Femur (tissue), 1 donor: ENCODE data around the gene RCAN3.

Source experiments
- DNase-seq: peaks from one replicate; pipeline ENCODE4 v3.0.0-alpha.2; 2017

Gene RCAN3

DNA sequence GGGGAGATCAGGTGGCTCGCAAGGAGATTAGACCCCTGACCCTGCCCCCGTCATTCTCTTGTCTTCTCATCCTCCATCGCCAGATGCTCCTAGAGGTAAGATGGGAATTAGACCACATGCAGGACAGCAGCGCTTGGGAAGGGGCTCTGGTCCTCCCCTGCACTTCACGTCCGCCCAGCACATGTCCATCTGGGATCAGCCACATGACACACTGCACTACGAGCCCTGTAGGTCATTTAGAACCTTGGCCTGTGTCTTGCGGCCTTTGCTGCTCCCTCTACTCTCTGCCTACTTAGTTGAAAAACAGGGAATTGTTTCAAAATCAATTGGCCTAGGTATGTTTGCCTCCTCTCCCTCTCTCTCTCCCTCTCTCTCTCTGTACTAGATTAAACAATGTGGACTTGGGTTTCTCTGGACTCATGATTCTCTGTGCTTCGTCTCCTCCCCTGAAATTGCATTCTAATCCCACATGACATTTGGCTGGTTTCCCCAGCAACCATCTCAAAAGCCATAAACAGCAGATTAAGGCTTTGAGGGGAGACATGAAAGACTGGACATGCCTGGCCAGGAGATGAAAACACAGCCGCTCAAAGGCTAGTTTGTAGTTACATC is 49.4 kb downstream of the RCAN3 start:
- no peak for DNase-seq

DNA sequence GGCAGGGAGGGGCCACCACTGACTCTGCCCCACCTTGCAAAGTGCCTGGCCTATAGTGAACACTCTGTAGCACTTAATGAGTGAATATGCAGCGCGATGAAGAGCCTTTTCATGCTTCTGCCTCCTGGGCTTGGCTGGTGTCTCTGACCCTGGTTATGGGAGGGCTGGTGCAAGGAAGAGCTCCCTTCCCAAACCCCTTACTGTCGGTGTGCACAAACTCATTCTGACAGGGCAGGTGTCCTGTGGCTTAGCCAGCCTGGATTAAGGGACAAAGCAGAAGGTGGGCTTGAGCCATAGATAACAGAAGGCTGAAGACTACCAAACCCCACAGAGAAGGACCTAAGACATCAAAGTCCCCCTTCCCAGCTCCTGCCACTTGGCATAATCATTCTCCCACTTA is 51.3 kb downstream of the RCAN3 start:
- DNase-seq: no peak

DNA sequence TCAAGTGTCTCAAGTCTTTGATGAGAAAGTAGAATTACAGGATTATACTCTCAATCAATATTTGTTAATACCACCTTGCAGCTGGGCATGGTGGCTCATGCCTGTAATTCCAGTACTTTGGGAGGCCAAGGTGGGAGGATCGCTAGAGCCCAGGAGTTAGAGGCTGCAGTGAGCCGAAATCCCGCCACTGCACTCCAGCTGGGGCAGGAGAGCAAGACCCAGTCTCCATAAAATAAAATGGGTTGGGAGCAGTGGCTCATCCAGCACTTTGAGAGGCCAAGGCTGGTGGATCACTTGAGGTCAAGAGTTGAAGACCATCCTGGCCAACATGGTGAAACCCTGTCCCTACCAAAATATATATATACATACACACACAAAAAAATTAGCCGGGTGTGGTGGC is 52.1 kb downstream of the RCAN3 start:
- DNase-seq: no peak

DNA sequence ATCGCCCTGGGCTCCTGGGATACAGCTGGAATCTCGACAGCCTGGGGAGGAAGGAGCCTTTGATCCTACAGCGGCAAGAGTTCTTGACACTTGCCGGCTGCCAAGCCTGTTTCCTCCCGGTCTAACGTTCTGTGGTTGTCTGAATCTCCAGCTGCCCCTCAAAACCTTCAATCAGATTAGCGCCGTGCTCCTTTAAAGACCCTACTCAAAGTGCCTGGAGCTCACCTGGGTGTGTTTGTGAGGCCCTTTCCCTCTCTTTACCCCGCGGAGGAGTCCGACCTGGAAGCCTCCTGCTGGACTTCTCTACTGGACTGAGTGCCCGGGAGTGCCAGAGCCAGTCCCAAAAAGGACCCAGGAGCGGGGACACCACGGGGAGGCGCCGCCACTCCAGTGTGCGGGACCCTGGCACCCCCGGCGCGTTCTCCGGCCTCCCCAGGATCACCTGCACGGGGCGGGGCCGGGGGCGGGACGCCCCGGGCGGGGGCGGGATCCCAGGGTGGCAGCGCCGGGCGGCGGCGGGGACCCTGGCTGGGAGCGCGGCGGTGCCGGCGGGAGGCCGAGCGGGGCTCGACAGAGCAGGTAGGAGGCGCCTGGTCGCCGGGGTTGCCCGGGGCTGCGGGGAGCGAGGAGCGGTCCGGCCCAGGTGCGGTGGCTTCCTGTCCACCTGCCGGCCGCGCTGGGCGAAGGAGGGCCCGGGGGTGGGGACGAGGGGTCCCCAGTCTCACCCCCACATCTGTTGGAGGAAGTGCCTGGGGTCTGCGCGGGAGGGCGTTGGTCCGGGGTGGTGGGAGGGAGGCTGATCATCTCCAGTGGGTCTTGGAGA is 53.2 kb downstream of the RCAN3 start, which contains the start of gene NCMAP:
NCMAP (plus strand) TSS at position 497 of the 823 bp plus-strand sequence. CDS start 39,344 bp downstream, outside the sequence.
- DNase-seq: no peak

DNA sequence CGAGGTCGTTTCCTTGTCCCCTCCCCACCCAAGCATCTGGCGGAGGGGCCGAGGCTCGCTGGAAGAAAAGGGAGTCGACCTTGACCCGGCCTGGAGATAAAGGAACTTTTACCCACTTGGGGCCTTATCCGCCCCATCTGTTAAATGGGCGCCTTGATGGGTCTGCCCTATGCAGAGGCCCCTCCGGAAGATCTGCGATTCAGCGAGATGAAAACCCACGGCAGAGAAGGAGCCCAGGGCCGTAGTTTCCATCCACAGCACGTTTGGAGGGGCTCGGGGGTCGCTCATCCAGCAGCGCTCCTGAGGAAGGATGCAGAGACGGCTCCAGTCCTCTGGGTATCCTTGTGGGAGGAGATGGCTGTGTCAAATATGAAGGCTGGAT is 53.8 kb downstream of the RCAN3 start:
- DNase-seq: no peak

DNA sequence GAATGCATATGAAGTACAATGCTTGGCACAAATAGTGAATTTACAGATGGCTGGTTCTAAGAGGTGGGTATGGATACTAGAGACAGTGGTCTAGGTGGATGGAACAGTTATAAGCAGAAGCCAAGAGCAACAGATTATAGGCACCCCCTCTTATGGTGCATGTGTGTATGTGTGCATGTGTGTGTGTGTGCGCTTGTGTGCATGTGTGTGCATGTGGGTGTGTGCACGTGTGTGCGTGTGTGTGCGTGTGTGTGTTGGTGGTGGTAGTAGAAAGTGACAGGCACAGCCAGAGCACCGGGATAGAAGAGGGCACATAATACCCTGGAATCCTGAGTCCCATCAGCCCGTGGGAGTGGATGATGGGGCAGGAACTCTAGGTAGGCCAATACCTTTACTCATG is 54.6 kb downstream of the RCAN3 start:
- DNase-seq: no peak

DNA sequence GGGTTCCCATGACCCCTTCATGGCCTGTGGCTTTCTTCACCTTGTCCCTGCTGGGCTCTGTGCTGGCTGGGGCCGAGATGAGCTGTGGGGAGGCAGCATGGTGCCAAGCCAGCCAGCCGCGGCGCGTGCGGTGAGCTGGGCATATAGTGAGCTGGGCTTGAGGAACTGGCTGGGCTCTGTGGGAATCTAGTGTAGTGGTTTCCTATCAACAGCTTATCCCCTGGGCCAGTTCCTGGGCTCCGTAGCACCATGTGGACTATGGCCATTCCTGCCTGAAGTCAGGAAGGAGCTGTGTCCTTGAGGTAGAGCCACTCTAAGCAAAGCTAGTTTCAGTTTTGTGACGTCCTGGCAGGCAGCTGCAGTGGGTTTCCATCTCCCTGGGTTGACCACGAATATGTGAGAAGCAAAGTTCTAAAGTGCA is 55.1 kb downstream of the RCAN3 start:
- DNase-seq: no peak

DNA sequence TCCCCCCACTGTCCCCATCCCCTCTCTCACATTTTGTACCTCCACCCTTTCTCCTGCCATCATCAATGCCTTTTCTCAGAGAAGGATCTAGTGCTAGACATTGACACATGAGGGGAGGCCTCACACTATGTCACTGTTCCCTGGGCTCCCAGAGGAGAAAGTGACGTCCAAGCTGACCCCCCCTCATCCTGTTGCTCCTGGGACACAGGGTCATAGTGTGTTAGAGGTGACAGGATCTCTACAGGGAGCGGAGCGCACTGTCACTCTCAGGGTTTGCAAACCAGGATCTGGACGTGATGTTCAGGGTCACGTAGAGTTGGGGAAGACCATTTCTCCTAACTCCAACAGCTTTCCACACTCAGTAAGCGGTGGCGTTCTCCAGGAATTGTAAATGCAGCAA is 55.8 kb downstream of the RCAN3 start:
- no peak for DNase-seq

DNA sequence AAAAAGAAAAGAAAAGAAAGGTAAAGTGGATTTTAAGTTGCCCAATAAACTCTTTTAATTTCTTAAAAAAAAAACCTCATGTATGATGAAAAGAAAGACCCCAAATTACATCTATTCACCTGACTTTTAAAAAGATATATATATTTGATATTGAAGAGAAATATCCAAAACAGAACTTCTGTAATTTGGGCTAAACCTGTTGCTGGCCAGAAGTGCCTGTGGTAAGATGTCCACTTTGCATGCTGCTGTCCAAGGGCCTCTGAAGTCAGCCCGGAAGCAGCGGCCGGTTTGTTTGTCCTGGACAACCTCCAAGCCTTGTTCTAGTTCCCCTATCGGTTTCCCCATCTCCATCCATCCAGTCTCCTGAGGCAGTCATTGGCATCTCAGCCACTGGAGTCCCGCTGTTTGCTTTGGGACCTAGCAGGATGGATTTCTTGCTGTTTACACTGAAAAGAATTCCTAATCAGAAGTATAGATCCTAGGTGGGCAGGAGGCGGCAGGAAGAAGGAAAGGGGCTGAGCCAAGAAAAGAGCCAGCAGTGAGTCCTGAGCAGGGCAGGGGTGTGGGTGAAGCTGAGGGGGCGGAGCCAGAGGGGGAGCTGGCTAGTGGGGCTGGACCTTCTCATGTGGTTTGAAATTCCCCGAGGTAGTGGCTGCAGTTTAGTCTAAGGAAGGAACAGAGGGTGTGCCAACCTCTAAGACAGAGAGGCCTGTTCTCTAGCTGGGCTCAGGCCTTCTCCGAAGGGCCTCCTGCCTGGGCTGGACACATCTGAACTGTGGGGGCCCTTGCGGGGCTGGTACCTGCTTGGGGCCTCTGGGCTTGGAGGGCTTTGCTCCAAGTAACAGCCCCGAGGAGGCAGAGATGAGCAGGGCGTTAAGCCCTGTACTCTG is 56.5 kb downstream of the RCAN3 start:
- peak; percentile 65 for DNase-seq

DNA sequence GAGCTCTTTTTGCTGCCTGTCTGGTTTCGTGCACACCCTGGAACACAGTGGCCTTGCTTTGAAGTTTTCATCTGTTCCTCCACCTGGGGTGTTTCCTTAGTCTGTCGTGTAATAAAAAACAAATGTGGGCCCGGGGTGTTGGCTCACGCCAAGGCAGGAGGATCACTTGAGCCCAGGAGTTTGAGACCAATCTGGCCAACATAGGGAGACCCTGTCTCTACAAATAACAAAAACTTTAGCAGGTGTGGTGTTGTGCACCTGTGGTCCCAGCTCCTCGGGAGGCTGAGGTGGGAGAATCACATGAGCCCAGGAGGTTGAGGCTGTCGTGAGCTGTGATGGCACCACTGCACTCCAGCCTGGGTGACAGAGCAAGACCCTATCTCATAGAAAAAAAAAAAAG is 57.7 kb downstream of the RCAN3 start:
- no peak for DNase-seq

DNA sequence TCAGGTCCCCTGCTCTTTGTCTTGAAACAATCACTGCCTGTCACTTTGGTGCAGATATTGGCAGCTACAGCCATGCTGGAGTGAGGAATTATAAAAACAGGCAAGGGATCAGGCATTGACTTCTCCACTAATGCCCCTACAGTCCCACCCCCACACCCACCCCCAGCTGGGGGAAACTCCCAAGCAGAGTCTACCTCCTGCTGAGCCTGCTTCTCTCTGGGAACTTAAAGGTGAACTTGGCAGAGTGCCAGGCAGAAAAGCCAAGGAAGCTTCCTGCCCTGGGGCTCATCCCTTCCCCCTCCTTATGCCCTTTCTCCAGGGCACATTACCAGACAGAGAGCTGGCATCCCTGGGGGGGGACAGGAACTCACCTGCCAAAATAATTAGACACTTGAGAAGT is 60.0 kb downstream of the RCAN3 start:
- no peak for DNase-seq

DNA sequence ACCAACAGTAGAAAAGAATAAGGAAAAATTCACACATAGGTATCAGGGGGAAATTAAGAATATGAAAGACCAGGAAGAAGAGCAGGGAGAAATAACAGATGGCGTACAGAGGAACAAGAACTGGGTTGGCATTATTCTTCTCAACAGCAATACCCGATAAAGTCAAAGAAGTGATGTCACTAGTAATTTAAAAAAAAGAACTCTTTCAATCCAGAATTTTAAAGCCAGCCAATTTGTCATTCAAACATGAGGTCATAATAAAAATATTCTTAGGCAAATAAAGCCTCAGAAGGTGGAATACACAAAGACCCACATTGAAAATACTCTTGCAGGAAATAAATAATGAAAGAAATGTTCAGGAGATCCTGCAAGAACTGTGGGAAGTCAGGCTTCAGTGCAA is 62.1 kb downstream of the RCAN3 start:
- no peak for DNase-seq

DNA sequence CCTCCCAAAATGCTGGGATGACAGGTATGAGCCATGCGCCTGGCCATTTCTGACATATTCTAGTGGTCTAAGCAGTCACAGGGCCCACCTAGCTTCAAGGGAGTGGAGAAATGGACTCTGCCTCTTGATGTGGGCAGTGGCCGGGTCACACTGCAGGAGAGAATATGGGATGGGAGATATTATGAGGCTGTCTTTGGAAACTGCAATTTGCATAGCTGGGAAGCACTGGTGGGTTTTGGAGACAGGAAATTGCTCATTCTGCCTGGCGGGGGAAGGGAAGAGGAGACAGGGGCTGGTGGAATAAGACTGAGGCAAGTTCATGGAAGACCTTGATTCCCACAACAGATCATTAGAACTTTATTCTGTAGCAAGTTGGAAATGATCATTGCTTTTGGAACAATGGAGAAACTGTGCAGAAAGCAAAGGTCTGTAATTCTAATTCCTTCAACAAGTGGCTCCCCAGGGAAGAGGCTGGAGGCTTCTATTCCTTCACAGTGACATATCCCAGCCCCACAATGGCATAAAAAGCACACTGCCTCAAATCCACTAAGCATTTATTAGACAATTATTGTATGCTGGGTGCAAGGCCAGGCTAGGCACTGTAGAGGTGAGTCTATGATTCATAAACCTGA is 63.7 kb downstream of the RCAN3 start:
- peak; percentile 39 for DNase-seq

DNA sequence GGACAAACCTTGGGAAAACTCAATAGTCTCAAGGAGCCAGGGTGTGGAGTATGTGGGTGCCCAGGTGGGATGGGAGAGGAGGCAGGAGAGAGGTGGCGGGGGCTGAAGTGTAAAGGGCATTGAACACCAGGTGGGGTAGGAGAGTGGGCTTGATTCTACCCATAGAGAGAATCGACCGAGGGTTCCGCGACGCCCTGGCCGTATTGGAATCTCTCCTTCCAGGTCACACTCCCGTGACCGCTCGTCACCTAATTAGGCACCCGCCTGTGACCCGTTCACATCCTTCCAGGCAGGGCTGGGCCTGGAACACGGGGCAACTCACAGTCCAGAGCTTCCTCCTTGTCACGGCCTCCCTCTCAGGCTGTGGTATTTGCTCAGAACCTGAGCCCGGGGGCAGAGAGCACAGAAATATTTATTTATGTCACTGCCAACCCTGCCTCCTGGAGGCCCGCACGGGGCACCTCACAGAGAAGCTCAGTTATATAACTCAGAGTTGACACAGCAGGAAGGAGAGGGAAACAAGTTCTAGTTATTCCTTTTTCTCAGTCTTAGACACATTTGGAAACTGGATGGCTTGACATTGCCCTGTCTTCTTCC is 65.3 kb downstream of the RCAN3 start:
- DNase-seq: peak; percentile 58

DNA sequence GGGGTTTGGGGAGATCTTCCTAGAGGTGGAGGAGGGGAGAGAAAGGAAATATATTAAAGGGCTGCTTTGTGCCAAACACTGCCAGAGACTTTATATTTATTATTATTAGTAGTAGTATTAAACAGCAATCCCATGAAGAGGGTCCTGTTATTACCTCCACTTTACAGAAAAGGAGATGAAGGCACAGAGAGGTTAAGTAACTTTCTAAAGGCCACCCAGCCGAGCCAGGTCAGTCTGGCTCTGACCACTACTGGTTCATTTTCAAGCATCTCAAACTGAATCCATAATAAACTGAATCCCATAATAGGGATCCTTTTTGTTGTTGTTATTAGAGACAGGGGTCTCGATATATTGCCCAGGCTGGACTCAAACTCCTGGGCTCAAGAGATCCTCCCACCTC is 65.8 kb downstream of the RCAN3 start:
- DNase-seq: no peak

DNA sequence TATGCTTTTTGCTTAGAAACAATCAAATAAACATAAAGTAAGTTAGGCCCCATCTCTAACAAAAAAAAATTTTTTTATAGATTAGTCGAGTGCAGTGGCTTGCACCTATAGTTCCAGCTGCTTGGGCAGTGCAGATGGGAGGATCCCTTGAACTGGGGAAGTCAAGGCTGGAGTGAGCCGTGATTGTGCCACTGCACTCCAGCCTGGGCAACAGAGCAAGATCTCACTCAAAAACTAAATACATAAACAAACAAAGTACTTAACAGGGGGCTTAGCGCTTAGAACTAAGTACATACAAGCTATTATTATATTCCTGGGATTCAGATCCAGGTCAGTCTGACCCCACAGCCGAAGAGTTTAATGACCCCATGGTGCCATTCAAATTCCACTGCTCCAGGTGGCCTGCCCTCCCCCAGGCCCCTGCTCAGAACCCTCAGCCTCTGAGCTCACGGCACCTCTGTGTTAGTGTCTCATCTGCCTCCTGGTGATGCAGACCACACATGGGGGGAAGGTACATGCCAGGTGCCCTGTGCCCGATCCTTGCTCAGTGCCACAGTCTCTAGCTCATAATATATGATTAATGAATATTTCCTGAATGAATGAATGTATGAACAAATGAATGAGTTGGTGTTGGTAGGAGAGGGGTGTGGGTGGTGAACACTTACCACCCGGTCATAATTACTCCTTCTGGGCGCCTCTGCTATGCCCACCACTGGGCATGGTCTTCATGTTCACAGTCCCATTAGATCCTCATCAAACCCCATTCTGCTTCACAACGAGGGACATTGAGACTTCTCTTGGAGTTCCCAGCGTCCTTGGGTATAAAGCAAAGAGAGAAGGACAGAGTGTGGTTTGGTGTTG is 67.9 kb downstream of the RCAN3 start:
- no peak for DNase-seq

DNA sequence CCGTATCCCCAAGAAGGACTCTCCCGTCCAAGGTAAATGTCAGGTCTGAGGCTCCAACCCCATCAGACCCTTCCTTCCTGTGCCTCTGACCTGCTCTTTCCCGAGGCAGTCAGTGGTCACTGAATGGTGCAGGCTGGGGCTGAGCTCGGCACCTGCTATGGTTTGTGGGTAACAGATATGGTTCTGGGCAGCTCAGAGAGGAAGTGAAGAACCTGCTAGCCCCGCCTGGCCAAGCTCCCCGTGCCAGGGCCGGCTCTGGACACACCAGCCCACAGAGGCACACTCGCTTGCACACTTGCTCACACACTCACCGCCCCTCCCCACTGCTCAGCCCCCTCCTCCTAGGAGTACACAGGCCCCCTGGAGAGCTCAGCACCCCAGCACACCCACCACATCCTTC is 69.7 kb downstream of the RCAN3 start:
- DNase-seq: no peak

DNA sequence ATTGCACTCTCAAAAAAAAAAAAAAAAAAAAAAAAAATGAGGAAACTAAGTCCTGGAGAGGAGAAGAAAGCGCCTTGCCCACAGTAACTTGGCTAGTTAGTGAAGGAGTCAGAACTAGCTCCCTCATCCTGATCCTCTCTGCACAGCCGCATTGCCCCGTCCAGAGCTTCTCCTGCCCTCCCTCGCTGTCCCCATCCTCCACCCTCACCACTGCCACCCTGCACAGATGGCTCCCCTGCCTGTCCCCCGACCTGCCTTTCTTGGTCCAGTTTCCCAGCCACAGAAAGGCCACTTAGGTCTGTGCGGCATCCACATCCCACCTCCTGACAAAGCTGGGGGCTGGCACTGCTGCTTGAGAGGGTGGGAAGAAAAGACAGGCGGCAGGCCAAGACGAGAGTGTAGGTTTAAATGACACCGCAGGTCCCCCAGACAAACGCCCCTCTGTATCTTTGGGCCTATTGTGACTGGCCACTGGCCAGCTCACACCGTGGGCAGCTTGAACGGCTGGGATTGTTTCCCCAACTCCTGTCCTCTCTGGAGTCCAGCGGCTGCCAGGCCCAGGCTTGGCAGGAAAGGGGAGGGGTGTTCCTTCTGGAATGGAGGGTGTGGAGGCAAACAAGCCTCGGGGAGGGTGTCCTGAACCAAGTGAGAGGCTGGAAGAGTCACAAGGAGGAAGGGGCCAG is 73.4 kb downstream of the RCAN3 start:
- DNase-seq: peak; percentile 60

DNA sequence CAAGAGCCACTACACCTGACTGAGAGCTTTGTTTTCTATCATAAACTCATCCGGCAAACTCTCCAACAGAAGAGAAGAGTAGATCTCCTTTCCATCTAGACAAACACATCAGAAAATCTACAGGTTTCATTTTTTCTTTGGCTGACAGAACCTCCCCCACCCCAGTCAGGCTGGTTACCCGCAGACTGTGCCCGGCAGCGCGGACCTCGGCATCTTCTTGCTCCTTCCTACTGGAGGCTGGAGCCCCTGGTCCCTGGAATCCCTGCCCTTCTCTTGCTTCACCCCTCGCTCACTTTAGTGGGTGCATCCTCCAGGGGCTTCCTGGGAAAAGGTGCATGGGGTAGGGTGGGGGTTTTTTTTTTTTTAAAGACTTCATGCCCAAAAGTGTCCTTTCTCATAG is 76.2 kb downstream of the RCAN3 start:
- no peak for DNase-seq

DNA sequence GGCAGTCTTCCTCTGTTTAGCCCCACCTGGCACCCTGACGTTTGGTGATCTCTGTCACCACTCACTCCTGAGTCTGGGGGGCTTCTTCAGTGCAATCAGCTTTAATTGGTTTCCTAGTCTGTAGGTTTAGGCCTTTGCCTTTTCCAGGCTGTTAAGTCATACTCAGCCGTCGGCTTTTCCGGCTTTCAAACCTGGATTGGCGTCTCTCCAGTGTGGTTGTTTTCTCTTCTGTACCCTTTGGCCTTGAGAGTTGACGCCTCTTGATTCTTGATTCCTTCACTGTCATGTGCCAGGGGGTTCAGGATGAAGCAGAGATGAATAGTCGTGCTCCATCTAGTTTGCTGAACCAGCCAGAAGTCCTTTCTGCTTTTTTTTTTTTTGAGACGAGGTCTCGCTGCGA is 78.1 kb downstream of the RCAN3 start:
- DNase-seq: no peak

DNA sequence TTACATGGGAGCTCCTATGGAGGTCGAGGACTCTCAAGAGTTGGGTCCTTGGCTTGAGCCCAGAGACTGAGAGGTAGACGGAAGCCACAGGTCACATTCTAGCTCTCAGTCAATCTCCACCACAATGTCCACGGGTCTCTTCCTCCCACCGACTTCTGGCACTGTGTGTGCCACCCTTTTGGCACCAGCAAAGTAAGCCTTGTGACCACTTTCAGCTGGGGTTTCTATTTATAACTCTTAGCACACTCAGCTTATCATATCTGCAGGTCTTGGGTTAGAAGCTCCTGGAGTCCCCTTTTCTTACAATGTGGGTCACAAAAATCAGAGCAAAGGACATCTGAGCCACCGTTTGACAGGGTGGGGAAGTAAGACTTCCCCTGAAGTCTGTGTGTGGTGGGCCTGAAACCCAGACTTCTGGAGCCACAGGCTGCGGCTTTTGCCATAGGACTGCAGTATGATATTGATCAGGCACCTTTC is 81.6 kb downstream of the RCAN3 start:
- no peak for DNase-seq
